Gastroesophageal sphincter (tissue), 4 donors: ENCODE data around the gene RAB13. TPM values are rescaled to one million over a fixed set of nuclear protein-coding genes. Genes with fewer than 3 reads are reported as not detected.

ENCODE experiments used
- ATAC-seq: fragments of 150-250 bp; one replicate; pipeline ENCODE4 v1.9.1; 2016; ENCODE audit warnings: mild to moderate bottlenecking, moderate library complexity
- H3K27ac ChIP-seq, 4 donors: fragments of 200-600 bp; sonication (generic) in 3 of 4; 1 replicate in 3 of 4; 2 replicates in 1 of 4; pipeline ENCODE4 v1.5.1; 2016 to 2019
- H3K27me3 ChIP-seq: fragments of 200-600 bp; sonication (generic); one replicate; pipeline ENCODE4 v1.5.1; 2019
- H3K36me3 ChIP-seq, 2 donors: fragments of 200-600 bp; sonication (generic); one replicate each; pipeline ENCODE4 v1.5.1; 2019; ENCODE audit warnings: control low read depth in 1 of 2
- H3K4me1 ChIP-seq, 3 donors: fragments of 200-600 bp; sonication (generic); 1 replicate in 2 of 3; 2 replicates in 1 of 3; pipeline ENCODE4 v1.5.1; 2016 to 2019; ENCODE audit warnings: control low read depth in 2 of 3
- H3K4me3 ChIP-seq, 2 donors: fragments of 200-600 bp; sonication (generic); one replicate each; pipeline ENCODE4 v1.5.1; 2019; ENCODE audit warnings: mild to moderate bottlenecking in 1 of 2, moderate library complexity in 1 of 2
- H3K9me3 ChIP-seq, 3 donors: fragments of 200-600 bp; sonication (generic); one replicate each; pipeline ENCODE4 v1.5.1; 2017 to 2019; ENCODE audit warnings: control low read depth in 2 of 3
- EP300 ChIP-seq: sonication (generic); formaldehyde crosslinking; IDR thresholded peaks from one replicate; pipeline ENCODE4 v1.6.1; 2017; ENCODE audit warnings: antibody characterized with exemption, mild to moderate bottlenecking
- POLR2A ChIP-seq, 2 donors: fragments of 450-650 bp; IDR thresholded peaks; one replicate each; pipeline ENCODE4 v1.6.1; 2017; ENCODE audit warnings: antibody characterized with exemption in 2 of 2, mild to moderate bottlenecking in 2 of 2, moderate library complexity in 1 of 2
- POLR2AphosphoS5 ChIP-seq: sonication (generic); formaldehyde crosslinking; IDR thresholded peaks from one replicate; pipeline ENCODE4 v1.6.1; 2017; ENCODE audit warnings: antibody characterized with exemption
- WGBS, 2 donors: methylation state at CpG; one replicate each; pipeline ENCODE4 v1.1.5; 2018; ENCODE audit warnings: low coverage in 1 of 2; 5-methylcytosine and 5-hydroxymethylcytosine counted together
- total RNA-seq, 4 donors: library from RNA; depleted of rRNA; stranded (reverse); fragments of >200 nt; gene quantifications; one replicate each; pipeline ENCODE4 v1.1.0, GENCODE V29; 2016
- TF ChIP-seq, protein P1 (sequence below), 4 experiments: fragments of 200-600 bp in 2 of 4; fragments of 450-650 bp in 2 of 4; sonication (generic) in 1 of 4; IDR thresholded peaks; one replicate each; pipeline ENCODE4 v1.5.1; 2017 to 2019; ENCODE audit warnings: antibody characterized with exemption in 4 of 4, mild to moderate bottlenecking in 2 of 4, moderate library complexity in 2 of 4

The RAB13 gene
- total RNA-seq, 4 donors from 2014 or later, result 43.6 to 50.7 (median 48.9) TPM

DNA sequence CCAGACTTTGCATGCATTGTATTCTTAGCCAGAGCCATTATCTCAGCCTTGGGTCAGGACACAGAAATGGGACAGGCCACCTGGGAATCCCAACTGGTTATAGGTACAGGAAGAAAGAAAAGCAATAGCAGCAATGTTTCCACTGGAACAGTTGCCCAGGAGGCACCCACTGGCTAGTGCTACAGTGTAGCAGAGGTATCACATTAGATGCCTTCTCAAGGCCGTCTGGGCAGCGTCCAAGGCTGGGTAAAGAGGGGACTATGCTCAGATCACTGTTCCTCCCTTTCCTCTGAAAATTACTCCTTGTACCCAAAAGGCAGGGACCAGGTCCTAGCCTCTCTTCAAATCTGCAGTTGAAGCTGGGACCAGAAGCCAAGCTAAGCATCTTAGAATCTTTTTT, 15.8 kb downstream of the RAB13 start:
- ATAC-seq, result no peak
- 67 to 81% methylated on average over 1 to 2 of the region's 2 CpGs for WGBS, 2 donors
- peaks cover 0 to 31% (median 14%) of the 10 kb centered on the region in 3 donors for H3K4me1 ChIP-seq

DNA sequence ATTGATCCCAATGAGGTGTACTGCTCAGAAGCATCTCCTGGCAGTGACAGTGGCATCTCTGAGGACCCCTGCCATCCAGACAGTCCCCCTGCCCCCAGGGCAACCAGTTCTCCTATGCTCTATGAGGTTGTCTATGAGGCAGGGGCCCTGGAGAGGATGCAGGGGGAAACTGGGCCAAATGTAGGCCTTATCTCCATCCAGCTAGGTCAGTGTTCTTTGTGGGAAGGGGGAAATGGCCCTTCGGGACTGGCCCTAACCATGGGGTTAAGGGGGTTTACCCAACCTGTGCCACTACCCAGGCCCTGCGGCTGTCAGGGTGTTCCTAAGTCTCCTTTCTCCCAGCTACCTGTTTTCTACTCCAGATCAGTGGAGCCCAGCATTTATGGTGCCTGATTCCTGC, 17.2 kb downstream of the RAB13 start:
- Histone ChIP-seq H3K36me3 (peaks cover 0 to 16% of the 10 kb centered on the region in 2 donors), H3K4me3 (peak overlapping the region in 1 of 2 donors; percentile 64), H3K27me3 (no peaks in the 10 kb centered on the region), H3K9me3 (no peaks in the 10 kb centered on the region), H3K4me1 (peaks cover 0 to 40% (median 21%) of the 10 kb centered on the region in 3 donors), H3K27ac (peak overlapping the region in 1 of 4 donors; percentile 92)
- WGBS, 2 donors, result 80% methylated on average over 1 of the region's 2 CpGs; no CpG with 5 or more reads in 1 of the 2 donors
- TF ChIP-seq, protein P1, sequence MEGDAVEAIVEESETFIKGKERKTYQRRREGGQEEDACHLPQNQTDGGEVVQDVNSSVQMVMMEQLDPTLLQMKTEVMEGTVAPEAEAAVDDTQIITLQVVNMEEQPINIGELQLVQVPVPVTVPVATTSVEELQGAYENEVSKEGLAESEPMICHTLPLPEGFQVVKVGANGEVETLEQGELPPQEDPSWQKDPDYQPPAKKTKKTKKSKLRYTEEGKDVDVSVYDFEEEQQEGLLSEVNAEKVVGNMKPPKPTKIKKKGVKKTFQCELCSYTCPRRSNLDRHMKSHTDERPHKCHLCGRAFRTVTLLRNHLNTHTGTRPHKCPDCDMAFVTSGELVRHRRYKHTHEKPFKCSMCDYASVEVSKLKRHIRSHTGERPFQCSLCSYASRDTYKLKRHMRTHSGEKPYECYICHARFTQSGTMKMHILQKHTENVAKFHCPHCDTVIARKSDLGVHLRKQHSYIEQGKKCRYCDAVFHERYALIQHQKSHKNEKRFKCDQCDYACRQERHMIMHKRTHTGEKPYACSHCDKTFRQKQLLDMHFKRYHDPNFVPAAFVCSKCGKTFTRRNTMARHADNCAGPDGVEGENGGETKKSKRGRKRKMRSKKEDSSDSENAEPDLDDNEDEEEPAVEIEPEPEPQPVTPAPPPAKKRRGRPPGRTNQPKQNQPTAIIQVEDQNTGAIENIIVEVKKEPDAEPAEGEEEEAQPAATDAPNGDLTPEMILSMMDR (IDR thresholded peaks at IDR 0.05), result no peak
- TF ChIP-seq POLR2A (IDR thresholded peaks at IDR 0.05), result no peak
- TF ChIP-seq EP300, result no peak
- no peak for TF ChIP-seq POLR2AphosphoS5
- ATAC-seq, result no peak

More for the DNA sequence above, 15.8 kb downstream of the RAB13 start:
- no peaks in the 10 kb centered on the region for H3K9me3 ChIP-seq
- peaks cover 0 to 30% of the 10 kb centered on the region in 2 donors for H3K36me3 ChIP-seq
- no peaks in the 10 kb centered on the region for H3K27me3 ChIP-seq
- no peak overlapping the region for H3K27ac ChIP-seq
- TF ChIP-seq, protein P1 (IDR thresholded peaks at IDR 0.05), result no peak
- TF ChIP-seq POLR2A (IDR thresholded peaks at IDR 0.05) (no peak), POLR2AphosphoS5 (no peak)
- H3K4me3 ChIP-seq, result no peak overlapping the region

DNA sequence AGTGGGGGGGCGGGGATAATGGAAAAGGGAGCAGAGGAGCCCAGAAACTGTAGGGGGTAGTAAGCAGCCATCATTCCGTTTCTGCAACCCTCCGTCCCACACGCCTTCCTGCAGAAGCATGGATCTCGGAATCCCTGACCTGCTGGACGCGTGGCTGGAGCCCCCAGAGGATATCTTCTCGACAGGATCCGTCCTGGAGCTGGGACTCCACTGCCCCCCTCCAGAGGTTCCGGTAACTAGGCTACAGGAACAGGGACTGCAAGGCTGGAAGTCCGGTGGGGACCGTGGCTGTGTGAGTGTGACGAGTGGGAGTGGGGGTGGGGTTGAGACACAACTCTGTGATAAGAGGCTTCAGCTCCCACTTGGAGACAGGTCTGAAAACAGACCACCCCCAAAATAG, 17.7 kb downstream of the RAB13 start:
- peaks cover 0 to 43% (median 21%) of the 10 kb centered on the region in 3 donors for H3K4me1 ChIP-seq
- 6 to 18% methylated on average over 3 to 8 of the region's 13 CpGs for whole genome bisulfite sequencing, 2 donors
- peak overlapping the region; percentile 43 to 64 for H3K4me3 ChIP-seq
- no peak for ATAC-seq
- H3K27ac ChIP-seq, result peak overlapping the region in 3 of 4 donors; percentile 86 to 93 (median 92)
- TF ChIP-seq POLR2A (IDR thresholded peaks at IDR 0.05) (no peak), EP300 (no peak), POLR2AphosphoS5 (no peak)
- TF ChIP-seq, protein P1 (IDR thresholded peaks at IDR 0.05), result no peak
- H3K9me3 ChIP-seq, result no peaks in the 10 kb centered on the region
- H3K27me3 ChIP-seq, result no peaks in the 10 kb centered on the region
- peaks cover 0 to 11% of the 10 kb centered on the region in 2 donors for H3K36me3 ChIP-seq

DNA sequence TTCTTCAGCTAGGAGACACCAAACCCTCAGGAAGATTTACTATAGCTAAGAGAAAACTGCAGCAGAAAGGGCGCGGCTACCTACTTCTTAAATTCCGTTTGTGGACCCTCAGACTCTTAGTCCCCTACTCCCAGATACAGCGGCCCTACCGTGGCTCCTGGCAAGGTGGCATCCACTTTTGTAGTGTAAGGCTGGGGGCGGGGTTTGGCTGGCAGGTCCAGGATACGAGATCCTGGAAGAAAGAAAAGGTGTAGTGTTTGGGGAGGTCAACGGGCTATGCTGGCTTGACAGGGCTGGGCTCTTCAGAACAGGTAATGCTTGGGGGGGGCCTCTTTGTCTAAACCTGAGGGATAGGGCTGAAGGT, 18.2 kb downstream of the RAB13 start:
- Histone ChIP-seq H3K9me3 (no peaks in the 10 kb centered on the region), H3K27ac (peak overlapping the region; percentile 26 to 93 (median 89)), H3K4me3 (peak overlapping the region; percentile 43 to 64), H3K4me1 (peaks cover 0 to 43% (median 21%) of the 10 kb centered on the region in 3 donors), H3K27me3 (no peaks in the 10 kb centered on the region), H3K36me3 (peaks cover 0 to 6% of the 10 kb centered on the region in 2 donors)
- no peak for TF ChIP-seq POLR2A (IDR thresholded peaks at IDR 0.05)
- TF ChIP-seq POLR2AphosphoS5, result no peak
- no peak for TF ChIP-seq EP300
- TF ChIP-seq, protein P1 (IDR thresholded peaks at IDR 0.05), result no peak
- 0 to 1% methylated on average over 7 to 8 of the region's 8 CpGs for WGBS, 2 donors
- no peak for ATAC-seq
